ENCODE measurements around the gene HEXA.

The HEXA gene

GRCh38 chr15:72411111-72411510, 35.3 kb upstream of the HEXA start:
- no peak overlapping the region for H3K4me3 ChIP-seq (ENCODE audit: control insufficient read depth, low read depth, low read length)
- no peak for TF ChIP-seq CTCF (conservative IDR thresholded peaks at IDR 0.05; ENCODE audit: control insufficient read depth, insufficient read depth, low read depth, low read length)
- no peak for DNase-seq (ENCODE audit: low read depth)

- no peak for TF ChIP-seq CTCF (conservative IDR thresholded peaks at IDR 0.05; ENCODE audit: control insufficient read depth, insufficient read depth, low read depth, low read length)
- no peak for DNase-seq (ENCODE audit: low read depth)
- H3K4me3 ChIP-seq (ENCODE audit: control insufficient read depth, low read depth, low read length) = no peak overlapping the region
These were observed 31.1 kb upstream of the HEXA start for GRCh38 chr15:72406936-72407335.

DNA sequence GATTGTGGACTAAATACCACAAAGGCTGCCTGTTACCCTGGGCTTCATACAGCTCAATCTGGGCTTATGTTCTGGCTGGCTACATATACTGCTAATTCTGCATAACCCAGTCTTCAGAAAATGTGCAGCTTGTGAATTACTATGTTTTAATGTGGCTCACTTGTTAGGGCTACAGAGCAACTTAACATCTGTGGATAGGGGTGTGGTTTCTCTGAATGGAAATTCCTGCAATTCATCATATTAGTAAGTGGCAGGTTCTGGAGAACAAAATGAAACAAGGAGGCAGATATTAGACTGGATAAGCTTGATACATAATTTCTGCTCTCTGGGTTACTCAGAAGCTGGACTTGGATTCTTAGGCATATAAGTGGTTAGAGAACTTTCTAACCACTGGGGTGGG, 29.0 kb upstream of the HEXA start:
- TF ChIP-seq CTCF (conservative IDR thresholded peaks at IDR 0.05; ENCODE audit: control insufficient read depth, insufficient read depth, low read depth, low read length) = no peak
- H3K4me3 ChIP-seq (ENCODE audit: control insufficient read depth, low read depth, low read length) = no peak overlapping the region
- no peak for DNase-seq (ENCODE audit: low read depth)

DNA sequence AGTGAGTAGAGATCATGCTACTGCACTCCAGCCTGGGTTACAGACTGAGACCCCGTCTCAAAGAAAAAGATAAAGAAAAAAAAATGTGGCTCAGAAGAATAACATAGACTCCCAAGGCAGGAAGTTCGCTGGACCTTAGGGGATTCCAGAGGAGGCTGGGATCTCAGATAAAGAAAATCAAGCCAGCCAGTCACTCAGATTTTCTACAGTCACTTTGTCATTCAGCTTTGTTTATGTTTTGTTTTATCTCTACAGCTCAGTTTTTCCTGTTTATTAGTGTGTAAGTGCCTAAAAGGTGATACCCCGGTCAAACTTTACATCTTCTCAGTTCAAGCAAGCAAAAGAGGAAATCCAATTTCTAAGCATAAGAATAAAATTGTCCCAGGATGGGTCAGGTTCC, 28.5 kb upstream of the HEXA start:
- no peak overlapping the region for H3K4me3 ChIP-seq (ENCODE audit: control insufficient read depth, low read depth, low read length)
- DNase-seq (ENCODE audit: low read depth) = no peak
- no peak for TF ChIP-seq CTCF (conservative IDR thresholded peaks at IDR 0.05; ENCODE audit: control insufficient read depth, insufficient read depth, low read depth, low read length)

DNA sequence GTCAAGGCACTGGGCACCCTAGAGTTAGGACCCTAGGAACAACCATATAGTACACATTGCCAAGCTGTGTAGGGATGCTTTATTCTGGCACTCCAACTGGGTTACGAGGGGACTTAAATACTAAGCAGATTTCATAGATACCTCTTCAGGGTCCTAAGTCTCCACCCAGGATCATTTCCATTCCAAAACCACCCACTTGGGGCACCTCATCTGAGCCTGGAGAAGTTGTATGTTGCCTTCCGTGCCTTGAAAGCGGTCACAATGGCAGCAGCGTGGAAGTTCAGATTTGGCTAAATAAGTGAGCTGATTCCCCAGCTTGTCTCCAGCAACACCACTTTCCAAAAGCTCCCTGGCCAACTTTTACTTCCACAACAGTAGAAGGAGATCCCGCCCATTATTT, 26.9 kb upstream of the HEXA start:
- no peak overlapping the region for H3K4me3 ChIP-seq (ENCODE audit: control insufficient read depth, low read depth, low read length)
- no peak for TF ChIP-seq CTCF (conservative IDR thresholded peaks at IDR 0.05; ENCODE audit: control insufficient read depth, insufficient read depth, low read depth, low read length)
- DNase-seq (ENCODE audit: low read depth) = no peak

- no peak for TF ChIP-seq CTCF (conservative IDR thresholded peaks at IDR 0.05; ENCODE audit: control insufficient read depth, insufficient read depth, low read depth, low read length)
- DNase-seq (ENCODE audit: low read depth) = no peak
- no peak overlapping the region for H3K4me3 ChIP-seq (ENCODE audit: control insufficient read depth, low read depth, low read length)
These were observed 22.8 kb upstream of the HEXA start for GRCh38 chr15:72398648-72399047.

Data from fibroblast of mammary gland (primary cell).